K562 (cell line): ENCODE results near the gene PSMD13. TPM values are rescaled to one million over a fixed set of nuclear protein-coding genes. Genes with fewer than 3 reads are reported as not detected.

Experiments
- ATF4 ChIP-seq: fragments of 450-650 bp; formaldehyde crosslinking; IDR thresholded peaks from 2 replicates; pipeline ENCODE4 v1.4.0; 2022; ENCODE audit warnings: mild to moderate bottlenecking, moderate library complexity
- CHD2 ChIP-seq: IDR thresholded peaks from 2 replicates; pipeline ENCODE4 v1.6.1; 2011; ENCODE audit warnings: low read depth, low read length
- FOXA1 ChIP-seq: fragments of 450-650 bp; IDR thresholded peaks from 2 replicates; pipeline ENCODE4 v1.6.1; 2016; ENCODE audit warnings: mild to moderate bottlenecking, borderline replicate concordance
- GABPB2 ChIP-seq: fragments of 250-450 bp; sonication (Bioruptor Pico); conservative IDR thresholded peaks from 2 replicates; pipeline ENCODE4 v1.5.1; 2021; ENCODE audit warnings: mild to moderate bottlenecking
- IRF9 ChIP-seq: fragments of 450-650 bp; IDR thresholded peaks from 2 replicates; pipeline ENCODE4 v1.6.1; 2016; ENCODE audit warnings: missing biosample characterization, missing genetic modification characterization
- KDM2B ChIP-seq: fragments of 250-450 bp; sonication (Bioruptor Pico); IDR thresholded peaks from 2 replicates; pipeline ENCODE4 v1.8.0; 2021; ENCODE audit warnings: mild to moderate bottlenecking, moderate library complexity
- MTF1 ChIP-seq: fragments of 250-450 bp; sonication (Bioruptor Pico); IDR thresholded peaks from 2 replicates; pipeline ENCODE4 v1.9.0; 2021; ENCODE audit warnings: moderate library complexity, mild to moderate bottlenecking, inconsistent platforms, borderline replicate concordance
- MYC ChIP-seq, 2 experiments: fragments of 250-450 bp in 1 of 2; sonication (Bioruptor Pico) in 1 of 2; IDR thresholded peaks; 2 replicates each; pipeline versions ENCODE4 v1.5.1 to v1.6.1; 2012 to 2021; ENCODE audit warnings: low read depth in 2 of 2, borderline replicate concordance in 1 of 2, improper control_type of control experiment in 1 of 2, low read length in 1 of 2, mild to moderate bottlenecking in 1 of 2, moderate library complexity in 1 of 2
- NFE2L1 ChIP-seq: fragments of 450-650 bp; IDR thresholded peaks from 2 replicates; pipeline ENCODE4 v1.6.1; 2016; ENCODE audit warnings: missing genetic modification characterization, low read depth, mild to moderate bottlenecking, missing compliant biosample characterization, moderate library complexity, borderline replicate concordance
- NFYB ChIP-seq: IDR thresholded peaks from 2 replicates; pipeline ENCODE4 v1.6.1; 2011; ENCODE audit warnings: mild to moderate bottlenecking, moderate library complexity; ENCODE audit not compliant: insufficient read length; ENCODE audit errors: extremely low read depth
- OTX1 ChIP-seq: fragments of 450-650 bp; formaldehyde crosslinking; IDR thresholded peaks from 2 replicates; pipeline ENCODE4 v1.4.0; 2022; ENCODE audit warnings: mild to moderate bottlenecking
- PHF21A ChIP-seq: fragments of 450-650 bp; IDR thresholded peaks from 2 replicates; pipeline ENCODE4 v1.6.1; 2017; ENCODE audit warnings: low read depth, borderline replicate concordance
- POLR2A ChIP-seq: fragments of 450-650 bp; conservative IDR thresholded peaks from 2 replicates; pipeline ENCODE4 v1.6.1; 2016
- RCOR1 ChIP-seq, 2 experiments: IDR thresholded peaks; 2 replicates each; pipeline ENCODE4 v1.6.1; 2012; ENCODE audit warnings: low read depth in 2 of 2, low read length in 2 of 2, borderline replicate concordance in 1 of 2, improper control_type of control experiment in 1 of 2
- RFX1 ChIP-seq: fragments of 450-650 bp; IDR thresholded peaks from 2 replicates; pipeline ENCODE4 v1.6.1; 2016; ENCODE audit warnings: mild to moderate bottlenecking, moderate library complexity
- TAF7 ChIP-seq: fragments of 450-650 bp; IDR thresholded peaks from 2 replicates; pipeline ENCODE4 v1.6.1; 2016; ENCODE audit warnings: missing genetic modification characterization, missing compliant biosample characterization
- TCF7L2 ChIP-seq: fragments of 150-350 bp; IDR thresholded peaks from 2 replicates; pipeline ENCODE4 v1.6.1; 2016; ENCODE audit warnings: low read depth, mild to moderate bottlenecking, low read length, moderate library complexity
- TEAD1 ChIP-seq, 2 experiments: fragments of 450-650 bp in 1 of 2; sonication (generic) in 1 of 2; formaldehyde crosslinking; IDR thresholded peaks; 2 replicates each; pipeline versions ENCODE4 v1.4.0 to v1.8.0; 2020 to 2022; ENCODE audit warnings: mild to moderate bottlenecking in 2 of 2, missing genetic modification reagents in 1 of 2
- XRCC4 ChIP-seq: IDR thresholded peaks from one replicate; pipeline ENCODE4 v1.6.1; 2011; ENCODE audit not compliant: insufficient read depth, insufficient read length; ENCODE audit errors: extremely low read depth
- ZBTB49 ChIP-seq: sonication (generic); formaldehyde crosslinking; IDR thresholded peaks from 2 replicates; pipeline ENCODE4 v1.8.0; 2022; ENCODE audit warnings: missing genetic modification reagents, mild to moderate bottlenecking, borderline replicate concordance
- ZEB2 ChIP-seq: fragments of 450-650 bp; IDR thresholded peaks from 2 replicates; pipeline ENCODE4 v1.6.1; 2016
- ZNF408 ChIP-seq: fragments of 250-450 bp; sonication (Bioruptor Pico); IDR thresholded peaks from 2 replicates; pipeline ENCODE4 v1.4.0; 2020; ENCODE audit warnings: low read depth, mild to moderate bottlenecking, moderate library complexity
- ZNF449 ChIP-seq: fragments of 250-450 bp; sonication (Bioruptor Pico); IDR thresholded peaks from 2 replicates; pipeline ENCODE4 v1.8.0; 2022; ENCODE audit warnings: moderate library complexity, mild to moderate bottlenecking, inconsistent platforms
- polyA plus RNA-seq, 8 experiments: library from polyadenylated mRNA; depleted of rRNA in 4 of 8; stranded (reverse) in 5 of 8; unstranded in 3 of 8; fragments of >200 nt; fragmentation: Nextera tagmentation in 2 of 8; fragmentation: Illumina TruSeq in 1 of 8; extraction: Ambion mirVana in 2 of 8; extraction: Trizol in 1 of 8; gene quantifications; 2 replicates each; pipeline versions ENCODE4 v1.2.1 to v1.2.3, GENCODE V29; 2011 to 2014; ENCODE audit warnings: inconsistent platforms in 1 of 8, missing spikeins in 1 of 8
- total RNA-seq, 7 experiments: library from RNA; depleted of rRNA in 6 of 7; stranded (reverse); fragments of >200 nt in 6 of 7; fragmentation: Illumina TruSeq in 2 of 7; extraction: Trizol in 2 of 7; gene quantifications; 2 replicates each; pipeline versions ENCODE4 v1.2.1 to v1.2.3, GENCODE V29; 2011 to 2021; ENCODE audit warnings: low replicate concordance in 1 of 7

The PSMD13 gene
- total and polyA plus RNA-seq, 9 of the 15 experiments (the other 6 are each of a cell fraction or from before 2014, with no cell fraction given): 185 to 383 (median 267) TPM

GRCh38 chr11:269146-269890, 32.5 kb downstream of the PSMD13 start (continued):
- no peak for TF ChIP-seq ZBTB49 (CRISPR knock-in tag)
- no peak for TF ChIP-seq NFE2L1 (tag)
- no peak for TF ChIP-seq NFYB
- no peak for TF ChIP-seq PHF21A
- peak; percentile 88 for TF ChIP-seq MYC (IDR thresholded peaks at IDR 0.05; ENCODE audit: low read depth, low read length)
- no peak for TF ChIP-seq MYC (CRISPR knock-in tag; IDR thresholded peaks at IDR 0.05; ENCODE audit: borderline replicate concordance, low read depth)
- TF ChIP-seq KDM2B (CRISPR knock-in tag): no peak
- TF ChIP-seq RFX1: no peak
- TF ChIP-seq GABPB2: no peak
- no peak for TF ChIP-seq RCOR1 (IDR thresholded peaks at IDR 0.05; ENCODE audit: borderline replicate concordance in 1 of 2, low read depth in 2 of 2, low read length in 2 of 2)
- no peak for TF ChIP-seq MTF1 (CRISPR knock-in tag)
- TF ChIP-seq ZEB2: peak; percentile 72
- no peak for TF ChIP-seq FOXA1
- 0 out of 2 replicates have a peak, but pooled peaks have one; percentile 11 for TF ChIP-seq OTX1
- TF ChIP-seq POLR2A: peak; percentile 43; the same call in 1 of the 2 replicates
- no peak for TF ChIP-seq CHD2
- TF ChIP-seq ZNF408 (CRISPR knock-in tag): no peak
- TF ChIP-seq ZNF449 (CRISPR knock-in tag): no peak; the same call in 1 of the 2 replicates
- TF ChIP-seq TEAD1 (CRISPR knock-in tag; IDR thresholded peaks at IDR 0.05): 0 out of 4 replicates have a peak, but pooled peaks of 1 of the 2 experiments have one; percentile 50
- TF ChIP-seq TCF7L2: no peak
- peak; percentile 96 for TF ChIP-seq ATF4 (CRISPR knock-in tag)
- TF ChIP-seq IRF9 (tag): peak; percentile 75
- peak; percentile 38; the same call in 1 of the 2 replicates for TF ChIP-seq TAF7 (tag)
- TF ChIP-seq XRCC4: no peak
